Brain pericyte (primary cell): ENCODE results near the gene RIBC2.
"Not testable (repeated sequence)": the region's sequence is repeated elsewhere in the genome, so short reads cannot be mapped to it uniquely, and the experiment has no call there.

ENCODE experiments used
- DNase-seq: peaks from one replicate; pipeline ENCODE4 v3.0.0-alpha.2; 2012; ENCODE audit warnings: low read depth, low spot score

RIBC2 gene

GRCh38 chr22:45448431-45448830, 34.9 kb downstream of the RIBC2 start:
- no peak for DNase-seq

DNA sequence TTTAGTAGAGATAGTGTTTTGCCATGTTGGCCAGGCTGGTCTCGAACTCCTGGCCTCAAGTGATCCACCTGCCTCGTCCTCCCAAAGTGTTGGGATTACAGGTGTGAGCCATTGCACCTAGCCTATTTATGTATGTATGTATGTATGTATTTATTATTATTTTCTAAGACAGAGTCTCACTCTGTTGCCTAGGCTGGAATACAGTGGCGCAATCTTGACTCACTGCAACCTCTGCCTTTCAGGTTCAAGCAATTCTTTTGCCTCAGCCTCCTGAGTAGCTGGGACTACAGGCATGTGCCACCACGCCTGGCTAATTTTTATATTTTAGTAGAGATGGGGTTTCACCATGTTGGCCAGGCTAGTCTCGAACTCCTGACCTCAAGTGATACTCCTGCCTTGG, 35.9 kb downstream of the RIBC2 start:
- not testable (repeated sequence) for DNase-seq

DNA sequence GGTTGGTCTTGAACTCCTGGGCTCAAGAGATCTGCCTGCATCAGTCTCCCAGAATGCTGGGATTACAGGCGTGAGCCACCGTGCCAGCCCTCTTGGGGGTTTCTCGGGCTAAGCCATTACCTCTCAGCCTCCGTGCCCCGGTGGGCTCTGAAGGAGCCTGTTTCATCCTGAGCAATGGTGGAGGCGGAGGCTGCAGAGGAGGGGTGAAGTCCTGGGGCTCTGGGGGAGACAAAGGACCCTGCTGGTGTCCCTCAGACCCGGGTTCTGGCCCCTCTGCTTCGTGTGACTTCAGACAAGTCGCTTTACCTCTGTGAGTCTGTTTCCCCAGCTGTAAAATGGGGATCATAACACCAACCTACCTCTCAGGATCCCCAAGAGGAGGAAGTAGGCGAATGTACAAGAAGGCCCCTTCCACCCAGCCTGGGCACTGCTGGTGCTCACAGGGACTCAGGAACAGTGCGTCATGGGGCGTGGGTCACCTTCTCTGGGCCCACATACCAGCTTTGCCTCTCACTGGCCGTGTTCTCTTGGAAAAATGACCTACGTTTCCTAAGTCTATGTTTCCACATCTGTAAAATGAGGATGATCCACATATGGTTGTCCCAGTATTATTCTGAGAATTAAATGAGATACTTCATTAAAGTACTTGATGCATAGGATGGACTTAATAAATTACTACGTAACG, 36.8 kb downstream of the RIBC2 start:
- no peak for DNase-seq

DNA sequence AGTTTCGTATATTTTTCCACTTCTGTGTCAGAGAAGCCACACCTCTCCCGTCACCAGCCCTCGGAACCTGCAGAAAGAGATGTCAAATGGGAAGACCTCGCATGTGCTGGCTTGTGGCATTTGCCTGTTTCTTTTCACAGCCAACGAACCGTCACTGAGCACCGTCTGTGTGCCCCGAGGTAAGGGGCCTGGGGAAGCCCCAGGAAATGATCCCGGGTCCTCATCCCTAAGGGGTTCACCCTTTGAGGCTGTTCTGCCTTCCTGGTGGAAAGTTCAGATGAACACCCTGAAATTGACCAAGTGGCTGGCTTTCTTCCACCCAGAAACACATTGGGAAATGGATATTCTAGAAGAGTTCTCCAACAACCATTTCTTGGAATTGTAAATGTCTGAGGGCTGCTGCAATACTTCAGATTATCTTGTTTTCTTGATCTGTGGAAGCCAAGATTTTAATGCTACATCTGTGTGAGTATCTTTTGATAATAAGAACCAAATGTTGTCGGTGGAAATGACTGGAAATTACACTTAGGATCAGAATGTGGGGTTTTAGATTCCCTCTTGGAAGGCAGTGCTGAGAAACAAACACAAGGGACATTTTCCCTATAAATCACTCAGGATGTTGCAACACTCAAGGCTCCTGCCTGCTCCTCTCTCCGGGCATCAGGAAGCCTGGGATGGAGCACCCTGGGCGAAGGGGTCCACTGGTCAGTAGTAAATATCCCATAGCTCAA, 37.6 kb downstream of the RIBC2 start:
- no peak for DNase-seq

GRCh38 chr22:45451972-45452371, 38.5 kb downstream of the RIBC2 start:
- DNase-seq = no peak

- DNase-seq = no peak
Observed at GRCh38 chr22:45452565-45453379, 39.3 kb downstream of the RIBC2 start.

GRCh38 chr22:45453764-45454163, 40.3 kb downstream of the RIBC2 start:
- no peak for DNase-seq

GRCh38 chr22:45454275-45454674, 40.8 kb downstream of the RIBC2 start:
- no peak for DNase-seq

GRCh38 chr22:45455212-45455611, 41.7 kb downstream of the RIBC2 start:
- no peak for DNase-seq

- DNase-seq = no peak
Observed at GRCh38 chr22:45455621-45456020, 42.1 kb downstream of the RIBC2 start.

GRCh38 chr22:45456811-45457210, 43.3 kb downstream of the RIBC2 start:
- DNase-seq = no peak

DNA sequence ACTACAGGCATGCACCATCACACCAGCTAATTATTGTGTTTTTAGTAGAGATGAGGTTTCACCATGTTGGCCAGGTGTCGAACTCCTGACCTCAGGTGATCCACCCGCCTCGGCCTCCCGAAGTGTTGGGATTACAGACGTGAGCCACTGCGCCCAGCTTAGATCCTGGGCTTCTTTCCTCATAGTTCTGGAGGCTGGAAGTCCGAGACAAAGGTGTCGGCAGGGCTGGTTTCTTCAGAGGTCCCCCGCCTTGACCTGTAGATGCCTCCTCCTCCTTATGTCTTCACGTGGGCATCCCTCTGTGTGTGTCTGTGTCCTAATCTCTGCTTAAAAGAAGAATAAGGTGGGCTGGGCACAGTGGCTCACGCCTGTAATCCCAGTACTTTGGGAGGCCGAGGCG, 45.0 kb downstream of the RIBC2 start:
- no peak for DNase-seq

- no peak for DNase-seq
Observed at GRCh38 chr22:45459235-45459634, 45.7 kb downstream of the RIBC2 start.

DNA sequence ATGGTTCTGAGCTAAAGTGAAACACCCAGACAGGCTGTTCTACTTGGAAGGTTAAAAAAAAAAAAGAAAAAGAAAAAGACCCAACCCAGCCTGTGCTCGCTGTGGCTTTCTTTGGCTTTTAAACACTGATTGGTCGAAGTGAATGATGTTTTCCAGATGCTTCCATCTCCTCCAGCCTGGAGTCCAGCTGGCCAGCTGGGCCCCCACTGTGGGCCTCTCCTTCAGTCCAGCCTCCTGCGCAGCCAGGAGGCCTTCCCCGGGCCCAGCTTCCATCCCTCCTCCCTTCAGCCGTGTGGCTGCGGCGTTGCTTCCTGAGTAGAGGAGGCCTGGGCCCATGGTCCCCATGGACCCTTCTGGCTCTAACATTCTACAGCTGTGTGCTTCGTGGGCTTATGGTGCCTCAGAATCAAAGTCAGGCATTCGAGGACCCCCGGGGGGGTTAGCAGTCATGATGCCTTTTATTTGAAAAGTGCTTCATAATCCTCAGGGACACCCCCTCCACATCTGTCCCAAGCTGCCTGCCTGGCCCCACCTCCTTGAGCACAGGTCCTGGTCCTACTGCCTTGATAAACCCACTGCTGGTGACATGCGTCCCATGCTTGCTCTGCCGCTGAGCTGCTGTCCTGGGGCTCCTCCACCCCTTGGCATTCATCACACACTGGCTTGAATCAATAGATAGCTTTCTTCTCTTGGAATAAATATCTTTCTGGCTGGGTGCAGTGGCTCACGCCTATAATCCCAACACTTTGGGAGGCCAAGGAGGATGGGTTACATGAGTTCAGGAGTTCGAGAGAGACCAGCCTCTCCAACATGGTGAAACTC, 47.0 kb downstream of the RIBC2 start:
- DNase-seq = peak; percentile 86

DNA sequence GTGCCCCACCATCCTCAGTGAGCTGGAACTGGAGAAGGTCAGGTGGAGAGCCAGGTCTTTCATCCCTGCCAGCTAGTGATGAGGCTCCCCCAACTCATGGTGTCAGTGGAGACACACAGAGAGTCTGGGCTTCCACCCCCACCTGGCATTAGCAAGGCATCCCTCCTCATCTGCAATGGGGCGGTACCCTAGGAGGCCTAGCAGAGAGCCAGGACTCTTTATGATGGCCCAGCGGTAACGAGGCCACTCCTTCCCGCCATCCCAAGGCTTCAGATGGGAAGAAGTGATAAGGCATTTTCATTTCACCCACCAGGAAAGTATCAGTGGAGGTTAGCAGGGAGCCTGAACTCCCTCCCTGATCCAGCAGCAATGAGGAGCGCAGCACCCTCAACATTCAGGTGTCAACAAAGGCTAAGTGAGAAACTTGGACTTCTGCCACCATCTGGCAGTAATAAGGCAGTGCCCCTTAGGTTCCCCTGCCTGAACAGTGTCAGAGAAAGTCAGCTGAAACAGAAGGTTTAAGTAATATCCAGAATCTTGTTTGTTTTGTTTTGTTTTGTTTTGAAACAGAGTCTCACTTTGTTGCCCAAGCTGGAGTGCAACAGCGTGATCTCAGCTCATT, 48.7 kb downstream of the RIBC2 start:
- no peak for DNase-seq

DNA sequence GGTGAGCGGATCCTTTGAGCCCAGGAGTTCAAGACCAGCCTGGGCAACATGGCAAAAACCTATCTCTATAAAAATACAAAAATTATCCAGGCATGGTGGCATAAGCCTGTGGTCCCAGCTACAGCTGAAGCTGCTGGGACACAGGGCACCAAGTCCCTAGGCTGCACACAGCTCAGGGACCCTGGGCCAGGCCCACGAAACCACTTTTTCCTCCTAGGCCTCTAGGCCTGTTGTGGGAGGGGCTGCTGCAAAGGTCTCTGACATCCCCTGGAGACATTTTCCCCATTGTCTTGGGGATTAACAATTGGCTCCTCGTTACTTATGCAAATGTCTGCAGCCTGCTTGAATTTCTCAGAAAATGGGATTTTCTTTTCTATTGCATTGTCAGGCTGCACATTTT, 50.2 kb downstream of the RIBC2 start:
- not testable (repeated sequence) for DNase-seq

DNA sequence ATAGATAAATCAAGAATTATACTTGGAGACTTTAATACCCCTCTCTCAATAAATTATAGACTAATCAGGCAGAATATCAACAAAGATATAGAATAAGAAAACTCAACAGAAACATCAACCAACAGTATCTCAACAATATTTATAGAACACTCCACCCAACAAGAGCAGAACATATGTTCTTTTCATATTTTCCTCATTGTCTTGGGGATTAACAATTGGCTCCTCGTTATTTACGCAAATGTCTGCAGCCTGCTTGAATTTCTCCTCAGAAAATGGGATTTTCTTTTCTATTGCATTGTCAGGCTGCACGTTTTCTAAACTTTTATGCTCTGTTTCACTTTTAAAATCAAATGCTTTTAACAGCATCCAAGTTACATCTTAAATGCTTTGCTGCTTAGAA, 52.1 kb downstream of the RIBC2 start:
- DNase-seq = no peak

DNA sequence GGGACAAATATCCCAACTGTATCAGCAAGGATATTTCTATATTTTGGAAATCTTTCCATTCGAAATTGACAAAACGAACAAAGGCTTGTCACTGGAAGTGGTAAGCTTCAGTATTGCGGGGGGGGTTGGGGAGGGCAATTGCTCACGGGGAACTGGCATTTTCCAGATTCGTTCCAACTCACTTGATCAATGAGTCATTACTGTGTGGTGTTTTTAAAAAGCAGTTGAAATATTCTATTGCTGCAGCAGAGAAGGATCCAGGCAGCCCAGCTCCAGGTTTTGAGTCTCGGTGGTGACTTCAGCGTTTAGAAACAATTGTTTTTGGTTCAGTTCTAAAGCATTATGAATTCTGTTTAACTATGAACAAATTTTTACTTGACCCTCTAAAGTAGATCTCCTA, 55.4 kb downstream of the RIBC2 start:
- DNase-seq = no peak

DNA sequence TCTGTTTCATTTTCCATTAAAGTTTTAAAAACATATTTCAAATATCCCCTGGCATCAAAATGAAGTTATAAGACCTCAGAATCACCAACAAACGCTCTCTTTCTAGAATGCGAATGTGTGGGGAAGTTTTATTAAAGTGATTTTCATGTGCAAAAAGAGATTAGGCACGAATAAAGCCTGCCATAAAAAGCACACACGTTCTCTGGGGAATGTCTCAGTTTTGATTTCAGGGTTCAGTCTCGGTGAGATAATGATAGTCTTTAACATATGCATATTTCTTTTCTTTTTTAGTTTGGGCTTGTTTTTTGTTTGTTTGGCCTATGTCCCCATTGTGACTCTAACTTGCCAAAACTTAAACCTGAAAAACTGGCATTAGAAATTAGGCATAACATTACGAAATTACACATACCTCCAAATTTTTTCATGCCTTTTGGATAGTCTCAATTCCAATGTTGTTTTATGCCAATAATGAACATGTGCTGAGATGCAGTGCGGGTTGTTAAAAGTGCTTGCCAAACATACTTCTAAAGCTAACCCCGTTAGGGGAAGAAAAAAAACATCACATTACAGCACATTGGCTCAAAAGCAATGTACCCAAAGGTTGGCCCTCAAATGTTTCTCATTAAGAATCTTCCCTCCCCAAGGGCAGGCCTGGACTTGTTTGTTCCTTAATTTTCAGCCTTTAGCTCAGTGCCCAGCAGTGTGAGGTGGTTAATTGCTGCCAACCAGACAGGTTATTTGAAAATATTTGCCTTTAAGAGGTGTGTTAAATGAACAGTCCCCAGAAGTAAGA, 56.0 kb downstream of the RIBC2 start:
- DNase-seq = no peak

DNA sequence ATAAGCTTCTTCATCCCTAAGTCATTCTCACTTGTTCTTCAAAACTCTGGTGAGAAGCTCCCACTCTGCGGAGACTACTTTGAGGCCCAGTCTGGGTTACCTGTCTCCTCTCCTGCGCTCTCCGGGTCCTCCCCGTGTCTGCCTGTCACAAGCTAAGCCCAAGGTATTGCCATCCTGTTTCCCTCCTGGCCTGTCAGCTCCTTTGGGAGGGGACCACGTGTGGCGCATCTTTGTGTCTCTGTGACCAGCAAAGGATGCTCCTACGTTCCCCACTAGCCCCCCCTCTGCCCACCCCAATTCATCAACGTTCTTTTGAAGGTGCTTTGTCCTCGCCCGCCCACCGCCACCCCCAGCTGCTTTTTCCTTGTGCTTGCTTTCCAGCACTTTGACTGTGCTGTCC, 57.4 kb downstream of the RIBC2 start:
- DNase-seq = no peak
